HL-60 (cell line): ENCODE data around the gene CCDC85B.

Experiments used
- DNase-seq, 2 experiments: peaks; one replicate each; pipeline ENCODE4 v3.0.0-alpha.2; 2010 to 2020; ENCODE audit warnings: low read depth in 1 of 2, low spot score in 1 of 2
- H3K27ac ChIP-seq: fragments of 250-450 bp; sonication (Bioruptor Pico); replicated peaks from 2 replicates; pipeline ENCODE4 v1.5.1; 2020; ENCODE audit warnings: mild to moderate bottlenecking, moderate library complexity
- H3K27me3 ChIP-seq: fragments of 250-450 bp; sonication (Bioruptor Pico); 2 replicates; pipeline ENCODE4 v1.5.1; 2021; ENCODE audit warnings: mild to moderate bottlenecking, moderate library complexity; ENCODE audit not compliant: insufficient read depth, poor library complexity, severe bottlenecking
- H3K4me3 ChIP-seq: replicated peaks from 2 replicates; pipeline ENCODE4 v1.5.1; 2011; ENCODE audit warnings: mild to moderate bottlenecking, control low read depth, low read length; ENCODE audit not compliant: insufficient read depth
- GABPA ChIP-seq: IDR thresholded peaks from 2 replicates; pipeline ENCODE4 v1.6.1; 2012; ENCODE audit warnings: low read depth
- POLR2AphosphoS5 ChIP-seq: IDR thresholded peaks from 2 replicates; pipeline ENCODE4 v1.6.1; 2012; ENCODE audit warnings: low read depth
- SPI1 ChIP-seq: IDR thresholded peaks from 2 replicates; pipeline ENCODE4 v1.6.1; 2012; ENCODE audit warnings: low read depth, mild to moderate bottlenecking, borderline replicate concordance
- TF ChIP-seq, protein P1 (sequence below): IDR thresholded peaks from 2 replicates; pipeline ENCODE4 v1.6.1; 2012; ENCODE audit warnings: low read depth; ENCODE audit not compliant: insufficient replicate concordance
- TF ChIP-seq, protein P2 (sequence below): IDR thresholded peaks from one replicate; pipeline ENCODE4 v1.5.1; 2011; ENCODE audit warnings: low read length, control low read depth, inconsistent platforms; ENCODE audit not compliant: insufficient read depth

Gene CCDC85B

DNA sequence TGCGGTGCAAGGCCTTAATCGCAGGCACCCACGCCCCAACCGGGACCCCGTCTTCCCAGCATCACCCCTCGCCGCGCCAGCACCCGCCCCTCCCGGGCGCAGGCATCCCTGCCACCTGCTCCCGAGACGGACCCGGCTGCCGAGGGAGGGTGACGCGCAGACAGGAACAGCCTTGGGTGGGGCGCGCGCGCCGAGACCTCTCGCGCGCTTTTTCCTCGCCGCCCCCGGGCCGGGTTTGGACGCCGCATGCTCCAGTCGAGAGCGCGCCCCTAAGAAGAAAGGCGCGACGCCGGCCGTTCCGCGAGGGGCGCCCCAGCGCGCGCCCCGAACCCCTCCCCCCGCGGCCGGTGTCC, 33.0 kb upstream of the CCDC85B start:
- H3K27ac ChIP-seq, result peak overlapping the region; percentile 94
- peak overlapping the region; percentile 91 for H3K4me3 ChIP-seq
- H3K27me3 ChIP-seq, result no peaks in the 10 kb centered on the region
- DNase-seq, result peak in 1 of 2 experiments; percentile 68
- TF ChIP-seq GABPA (no peak), SPI1 (no peak), POLR2AphosphoS5 (no peak)
- TF ChIP-seq, protein P1, sequence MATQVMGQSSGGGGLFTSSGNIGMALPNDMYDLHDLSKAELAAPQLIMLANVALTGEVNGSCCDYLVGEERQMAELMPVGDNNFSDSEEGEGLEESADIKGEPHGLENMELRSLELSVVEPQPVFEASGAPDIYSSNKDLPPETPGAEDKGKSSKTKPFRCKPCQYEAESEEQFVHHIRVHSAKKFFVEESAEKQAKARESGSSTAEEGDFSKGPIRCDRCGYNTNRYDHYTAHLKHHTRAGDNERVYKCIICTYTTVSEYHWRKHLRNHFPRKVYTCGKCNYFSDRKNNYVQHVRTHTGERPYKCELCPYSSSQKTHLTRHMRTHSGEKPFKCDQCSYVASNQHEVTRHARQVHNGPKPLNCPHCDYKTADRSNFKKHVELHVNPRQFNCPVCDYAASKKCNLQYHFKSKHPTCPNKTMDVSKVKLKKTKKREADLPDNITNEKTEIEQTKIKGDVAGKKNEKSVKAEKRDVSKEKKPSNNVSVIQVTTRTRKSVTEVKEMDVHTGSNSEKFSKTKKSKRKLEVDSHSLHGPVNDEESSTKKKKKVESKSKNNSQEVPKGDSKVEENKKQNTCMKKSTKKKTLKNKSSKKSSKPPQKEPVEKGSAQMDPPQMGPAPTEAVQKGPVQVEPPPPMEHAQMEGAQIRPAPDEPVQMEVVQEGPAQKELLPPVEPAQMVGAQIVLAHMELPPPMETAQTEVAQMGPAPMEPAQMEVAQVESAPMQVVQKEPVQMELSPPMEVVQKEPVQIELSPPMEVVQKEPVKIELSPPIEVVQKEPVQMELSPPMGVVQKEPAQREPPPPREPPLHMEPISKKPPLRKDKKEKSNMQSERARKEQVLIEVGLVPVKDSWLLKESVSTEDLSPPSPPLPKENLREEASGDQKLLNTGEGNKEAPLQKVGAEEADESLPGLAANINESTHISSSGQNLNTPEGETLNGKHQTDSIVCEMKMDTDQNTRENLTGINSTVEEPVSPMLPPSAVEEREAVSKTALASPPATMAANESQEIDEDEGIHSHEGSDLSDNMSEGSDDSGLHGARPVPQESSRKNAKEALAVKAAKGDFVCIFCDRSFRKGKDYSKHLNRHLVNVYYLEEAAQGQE, result no peak
- TF ChIP-seq, protein P2, sequence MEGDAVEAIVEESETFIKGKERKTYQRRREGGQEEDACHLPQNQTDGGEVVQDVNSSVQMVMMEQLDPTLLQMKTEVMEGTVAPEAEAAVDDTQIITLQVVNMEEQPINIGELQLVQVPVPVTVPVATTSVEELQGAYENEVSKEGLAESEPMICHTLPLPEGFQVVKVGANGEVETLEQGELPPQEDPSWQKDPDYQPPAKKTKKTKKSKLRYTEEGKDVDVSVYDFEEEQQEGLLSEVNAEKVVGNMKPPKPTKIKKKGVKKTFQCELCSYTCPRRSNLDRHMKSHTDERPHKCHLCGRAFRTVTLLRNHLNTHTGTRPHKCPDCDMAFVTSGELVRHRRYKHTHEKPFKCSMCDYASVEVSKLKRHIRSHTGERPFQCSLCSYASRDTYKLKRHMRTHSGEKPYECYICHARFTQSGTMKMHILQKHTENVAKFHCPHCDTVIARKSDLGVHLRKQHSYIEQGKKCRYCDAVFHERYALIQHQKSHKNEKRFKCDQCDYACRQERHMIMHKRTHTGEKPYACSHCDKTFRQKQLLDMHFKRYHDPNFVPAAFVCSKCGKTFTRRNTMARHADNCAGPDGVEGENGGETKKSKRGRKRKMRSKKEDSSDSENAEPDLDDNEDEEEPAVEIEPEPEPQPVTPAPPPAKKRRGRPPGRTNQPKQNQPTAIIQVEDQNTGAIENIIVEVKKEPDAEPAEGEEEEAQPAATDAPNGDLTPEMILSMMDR, result no peak

DNA sequence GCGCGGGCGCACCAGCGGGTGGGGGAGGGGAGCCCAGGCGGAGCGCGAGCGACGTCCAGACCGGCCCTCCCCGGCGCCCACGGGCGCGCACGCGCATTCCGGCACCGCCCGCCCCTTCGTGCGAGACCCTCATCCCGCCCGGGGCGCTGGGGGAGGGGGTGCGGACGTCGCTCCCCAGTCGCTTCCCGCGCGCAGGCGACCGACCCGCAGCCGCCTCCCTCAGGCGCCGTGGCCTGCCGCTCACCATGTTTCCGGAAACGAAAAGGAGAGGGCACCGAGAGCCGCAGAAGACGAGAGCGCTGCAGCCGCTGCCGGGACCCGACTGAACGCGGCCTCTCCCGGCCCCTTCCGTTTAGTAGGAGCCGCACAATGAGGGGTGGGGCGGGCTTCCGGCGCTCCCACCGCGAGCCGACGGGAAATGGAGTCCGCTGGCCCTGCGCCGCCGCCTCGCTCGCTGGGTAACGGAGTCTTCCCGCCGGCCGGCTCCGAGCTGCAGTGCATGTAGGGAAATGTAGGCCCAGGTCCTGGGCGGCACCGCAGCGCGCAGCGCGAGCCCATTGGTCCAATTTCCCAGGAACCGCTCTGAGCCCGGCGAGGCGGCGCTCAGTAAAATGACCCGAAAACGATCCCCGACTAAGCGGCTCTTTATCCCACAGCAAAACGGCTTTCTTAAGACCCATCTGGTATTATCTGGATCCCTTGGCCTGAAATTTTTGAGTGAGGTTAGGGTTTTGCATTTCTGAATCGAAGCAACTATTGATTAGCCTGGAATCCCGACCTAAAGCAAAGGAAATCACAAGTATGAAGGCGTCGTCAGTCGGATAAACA, 32.4 kb upstream of the CCDC85B start, which contains the start of gene CFL1:
TSS of gene CFL1 (minus strand) at position 328 of the 828 bp plus-strand sequence. CDS start at position 247, 81 bp downstream.
- Histone ChIP-seq H3K4me3 (peak within 1 kb of the TSS; percentile 91), H3K27ac (peak within 1 kb of the TSS; percentile 94), H3K27me3 (no peaks in the 10 kb centered on the region)
- TF ChIP-seq SPI1 (peak; percentile 22; the same call in 1 of the 2 replicates), GABPA (peak; percentile 93), POLR2AphosphoS5 (peak; percentile 98)
- TF ChIP-seq, protein P2, result no peak
- TF ChIP-seq, protein P1, result peak; percentile 62
- peak; percentile 95 to 98 for DNase-seq

DNA sequence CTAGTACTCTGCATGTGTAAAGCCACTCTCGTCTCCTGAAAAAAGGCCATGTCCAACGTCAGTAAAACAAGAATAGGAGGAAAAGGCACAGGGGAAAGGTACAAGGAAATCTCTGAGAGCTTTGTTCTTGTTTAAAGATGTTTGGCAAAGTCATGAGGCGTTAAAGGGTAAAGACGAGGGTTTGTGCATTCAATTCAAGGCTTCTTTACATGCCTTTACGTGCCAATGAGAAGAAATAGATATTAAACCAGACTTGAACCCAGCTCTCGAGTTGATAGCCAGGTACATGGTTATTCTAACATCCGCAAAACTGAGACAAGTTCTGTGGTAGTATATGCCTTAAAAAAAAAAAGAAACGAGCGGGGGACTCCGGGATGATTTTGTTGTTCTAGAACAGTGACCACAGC, 31.8 kb upstream of the CCDC85B start:
- Histone ChIP-seq H3K4me3 (peak overlapping the region; percentile 91), H3K27ac (peak overlapping the region; percentile 94), H3K27me3 (no peaks in the 10 kb centered on the region)
- DNase-seq, result no peak
- TF ChIP-seq, protein P1, result no peak
- TF ChIP-seq SPI1 (no peak), GABPA (no peak)
- TF ChIP-seq, protein P2, result no peak
